ENCODE data around the gene PGD.
A peak's percentile ranks its signal among the peaks of the same experiment; 100 is the strongest.
"Not testable (repeated sequence)": the region's sequence is repeated elsewhere in the genome, so short reads cannot be mapped to it uniquely, and the experiment has no call there.

Gene PGD

GRCh38 chr1:10419351-10419750 is 20.5 kb downstream of the PGD start:
- H3K4me3 Mint-ChIP-seq, result no peak overlapping the region
- no peaks in the 10 kb centered on the region for H3K9me3 Mint-ChIP-seq (ENCODE audit: low read depth)
- peaks cover 9% of the 10 kb centered on the region for H3K36me3 Mint-ChIP-seq
- H3K4me1 Mint-ChIP-seq (ENCODE audit: low read depth), result peaks cover 9% of the 10 kb centered on the region
- no peaks in the 10 kb centered on the region for H3K27me3 Mint-ChIP-seq
- no peak overlapping the region for H3K27ac Mint-ChIP-seq

- Mint-ChIP-seq H3K27ac (no peak overlapping the region), H3K4me3 (no peak overlapping the region), H3K4me1 (ENCODE audit: low read depth) (no peaks in the 10 kb centered on the region), H3K27me3 (no peaks in the 10 kb centered on the region), H3K36me3 (peaks cover 7% of the 10 kb centered on the region), H3K9me3 (ENCODE audit: low read depth) (no peaks in the 10 kb centered on the region)
These were observed 22.8 kb downstream of the PGD start for GRCh38 chr1:10421637-10422036.

- peaks cover 7% of the 10 kb centered on the region for H3K36me3 Mint-ChIP-seq
- no peak overlapping the region for H3K27ac Mint-ChIP-seq
- H3K9me3 Mint-ChIP-seq (ENCODE audit: low read depth), result no peaks in the 10 kb centered on the region
- H3K4me3 Mint-ChIP-seq, result no peak overlapping the region
- peaks cover 2% of the 10 kb centered on the region for H3K4me1 Mint-ChIP-seq (ENCODE audit: low read depth)
- H3K27me3 Mint-ChIP-seq, result no peaks in the 10 kb centered on the region
These were observed 25.2 kb downstream of the PGD start for GRCh38 chr1:10424034-10424433.

GRCh38 chr1:10424651-10425050 is 25.8 kb downstream of the PGD start:
- Mint-ChIP-seq H3K4me3 (no peak overlapping the region), H3K27ac (no peak overlapping the region), H3K4me1 (ENCODE audit: low read depth) (peaks cover 4% of the 10 kb centered on the region), H3K27me3 (no peaks in the 10 kb centered on the region), H3K36me3 (peaks cover 2% of the 10 kb centered on the region), H3K9me3 (ENCODE audit: low read depth) (no peaks in the 10 kb centered on the region)

- not testable (repeated sequence) for H3K36me3 Mint-ChIP-seq, H3K27ac Mint-ChIP-seq
- H3K4me1 Mint-ChIP-seq (ENCODE audit: low read depth), result peaks cover 10% of the 10 kb centered on the region
These were observed 27.1 kb downstream of the PGD start for GRCh38 chr1:10425826-10426534.

GRCh38 chr1:10426535-10426848 is 27.6 kb downstream of the PGD start:
- H3K27me3 Mint-ChIP-seq; H3K4me3 Mint-ChIP-seq; H3K9me3 Mint-ChIP-seq (ENCODE audit: low read depth); H3K36me3 Mint-ChIP-seq; H3K27ac Mint-ChIP-seq: not testable (repeated sequence)
- peaks cover 15% of the 10 kb centered on the region for H3K4me1 Mint-ChIP-seq (ENCODE audit: low read depth)

More at GRCh38 chr1:10425826-10426534, 27.1 kb downstream of the PGD start:
- H3K27me3 Mint-ChIP-seq; H3K9me3 Mint-ChIP-seq (ENCODE audit: low read depth); H3K4me3 Mint-ChIP-seq: not testable (repeated sequence)

- Mint-ChIP-seq H3K27ac (no peak overlapping the region), H3K4me3 (no peak overlapping the region), H3K27me3 (no peaks in the 10 kb centered on the region), H3K36me3 (no peaks in the 10 kb centered on the region), H3K9me3 (ENCODE audit: low read depth) (no peaks in the 10 kb centered on the region), H3K4me1 (ENCODE audit: low read depth) (peaks cover 22% of the 10 kb centered on the region)
These were observed 30.1 kb downstream of the PGD start for GRCh38 chr1:10428984-10429383.

- Mint-ChIP-seq H3K27ac (peak overlapping the region; percentile 94), H3K9me3 (ENCODE audit: low read depth) (no peaks in the 10 kb centered on the region), H3K4me1 (ENCODE audit: low read depth) (peaks cover 22% of the 10 kb centered on the region), H3K27me3 (no peaks in the 10 kb centered on the region), H3K4me3 (peak overlapping the region; percentile 94), H3K36me3 (no peaks in the 10 kb centered on the region)
These were observed 31.0 kb downstream of the PGD start for GRCh38 chr1:10429868-10430215.

GRCh38 chr1:10430216-10431069 is 31.6 kb downstream of the PGD start, which contains the start of gene CENPS:
CENPS (plus strand) TSS chr1:10430433; CDS start chr1:10430518, 85 bp downstream.
- Mint-ChIP-seq H3K4me1 (ENCODE audit: low read depth) (peaks cover 22% of the 10 kb centered on the region), H3K36me3 (no peaks in the 10 kb centered on the region), H3K27ac (peak within 1 kb of the TSS; percentile 94), H3K9me3 (ENCODE audit: low read depth) (no peaks in the 10 kb centered on the region), H3K27me3 (no peaks in the 10 kb centered on the region), H3K4me3 (peak within 1 kb of the TSS; percentile 94)

GRCh38 chr1:10431070-10431730 is 32.3 kb downstream of the PGD start:
- peak overlapping the region; percentile 94 for H3K4me3 Mint-ChIP-seq
- H3K27ac Mint-ChIP-seq, result peak overlapping the region; percentile 94
- H3K9me3 Mint-ChIP-seq (ENCODE audit: low read depth), result no peaks in the 10 kb centered on the region
- no peaks in the 10 kb centered on the region for H3K27me3 Mint-ChIP-seq
- no peaks in the 10 kb centered on the region for H3K36me3 Mint-ChIP-seq
- H3K4me1 Mint-ChIP-seq (ENCODE audit: low read depth), result peaks cover 22% of the 10 kb centered on the region

GRCh38 chr1:10432910-10433700 is 34.2 kb downstream of the PGD start:
- Mint-ChIP-seq H3K36me3 (no peaks in the 10 kb centered on the region), H3K4me1 (ENCODE audit: low read depth) (peaks cover 20% of the 10 kb centered on the region), H3K4me3 (no peak overlapping the region), H3K27me3 (no peaks in the 10 kb centered on the region), H3K27ac (no peak overlapping the region), H3K9me3 (ENCODE audit: low read depth) (no peaks in the 10 kb centered on the region)

GRCh38 chr1:10433790-10434189 is 34.9 kb downstream of the PGD start:
- H3K4me1 Mint-ChIP-seq (ENCODE audit: low read depth), result peaks cover 20% of the 10 kb centered on the region
- H3K36me3 Mint-ChIP-seq, result no peaks in the 10 kb centered on the region
- H3K27me3 Mint-ChIP-seq, result no peaks in the 10 kb centered on the region
- no peak overlapping the region for H3K27ac Mint-ChIP-seq
- no peak overlapping the region for H3K4me3 Mint-ChIP-seq
- H3K9me3 Mint-ChIP-seq (ENCODE audit: low read depth), result no peaks in the 10 kb centered on the region

GRCh38 chr1:10434590-10434989 is 35.7 kb downstream of the PGD start:
- Mint-ChIP-seq H3K9me3 (ENCODE audit: low read depth) (no peaks in the 10 kb centered on the region), H3K36me3 (no peaks in the 10 kb centered on the region), H3K27ac (no peak overlapping the region), H3K27me3 (no peaks in the 10 kb centered on the region), H3K4me1 (ENCODE audit: low read depth) (peaks cover 19% of the 10 kb centered on the region), H3K4me3 (no peak overlapping the region)

- Mint-ChIP-seq H3K36me3 (no peaks in the 10 kb centered on the region), H3K4me1 (ENCODE audit: low read depth) (peaks cover 5% of the 10 kb centered on the region), H3K27ac (no peak overlapping the region), H3K4me3 (no peak overlapping the region), H3K27me3 (no peaks in the 10 kb centered on the region), H3K9me3 (ENCODE audit: low read depth) (no peaks in the 10 kb centered on the region)
These were observed 38.2 kb downstream of the PGD start for GRCh38 chr1:10437052-10437451.
